ENCODE measurements around the gene FGGY. TPM values are rescaled to one million over a fixed set of nuclear protein-coding genes. Genes with fewer than 3 reads are reported as not detected.

FGGY gene
- total and polyA plus RNA-seq, 2 donors (not counting 3 experiments of a cell fraction or from before 2014, with no cell fraction given) = 5.6 to 6.4 TPM

- Histone ChIP-seq H3K9me1 (replicated peaks; ENCODE audit: control insufficient read depth, extremely low read depth, insufficient read depth, low read length) (no peaks in the 10 kb centered on the region), H4K20me1 (replicated peaks; ENCODE audit: control insufficient read depth, extremely low read depth, insufficient read depth, low read length) (no peaks in the 10 kb centered on the region), H3K9ac (replicated peaks; ENCODE audit: extremely low read depth, insufficient read depth, low read length) (no peak overlapping the region), H3K36me3 (ENCODE audit: control insufficient read depth in 2 of 2, extremely low read depth in 1 of 2, insufficient read depth in 2 of 2, low read length in 2 of 2) (no peaks in the 10 kb centered on the region), H3K4me2 (ENCODE audit: insufficient read depth, low read length) (no peak overlapping the region), H3K4me1 (ENCODE audit: control insufficient read depth, extremely low read depth, insufficient read depth, low read length) (peaks cover 12% of the 10 kb centered on the region), H3K27me3 (ENCODE audit: control insufficient read depth in 2 of 2, insufficient read depth in 2 of 2, low read length in 2 of 2) (no peaks in the 10 kb centered on the region), H3K4me3 (replicated peaks in 1 of 3; ENCODE audit: insufficient read depth in 1 of 3, low read depth in 1 of 3, low read length in 3 of 3) (no peak overlapping the region), H2AFZ (ENCODE audit: low read depth, low read length) (peak overlapping the region; percentile 3), H3K27ac (ENCODE audit: insufficient read depth, low read depth, low read length) (no peak overlapping the region), H3K79me2 (ENCODE audit: control insufficient read depth, insufficient read depth, low read length) (no peaks in the 10 kb centered on the region), H3K9me3 (replicated peaks; ENCODE audit: control insufficient read depth, insufficient read depth, low read length) (no peaks in the 10 kb centered on the region)
- ChIA-PET POLR2A (interaction anchor here (0.6 kb wide), 1 partner anchor 40 kb away, joined by 3 read pairs; no protein-coding TSS in a partner anchor), CTCF (interaction anchor here (1.2 to 2.3 kb wide), 2 partner anchors 14 to 56 kb away, joined by 3 to 16 read pairs; no protein-coding TSS in a partner anchor)
- DNase-seq (ENCODE audit: low read depth, low spot score) (peak; percentile 63), FAIRE-seq (peak; percentile 75)
- TF ChIP-seq MAX (IDR thresholded peaks at IDR 0.05; ENCODE audit: insufficient read depth, insufficient read length) = no peak
- TF ChIP-seq FOS (IDR thresholded peaks at IDR 0.05; ENCODE audit: borderline replicate concordance, insufficient read depth, low read length) = peak; percentile 56
- intact Hi-C loops (cut with micrococcal nuclease) = no loop called here
- BruUV-seq (replicated peaks) = no TSS peak
- dilution Hi-C loops (cut with MboI; ENCODE audit: extremely low pct_ligation_motif_present, low sequenced_read_pairs) = no loop called here
Observed at GRCh38 chr1:59703226-59703917, 406.5 kb downstream of the FGGY start.

- no peaks in the 10 kb centered on the region for H3K9me1 ChIP-seq (replicated peaks; ENCODE audit: control insufficient read depth, extremely low read depth, insufficient read depth, low read length)
- no peak for FAIRE-seq
- no peaks in the 10 kb centered on the region for H3K36me3 ChIP-seq (ENCODE audit: control insufficient read depth in 2 of 2, extremely low read depth in 1 of 2, insufficient read depth in 2 of 2, low read length in 2 of 2)
- H4K20me1 ChIP-seq (replicated peaks; ENCODE audit: control insufficient read depth, extremely low read depth, insufficient read depth, low read length) = no peaks in the 10 kb centered on the region
- no peak overlapping the region for H3K27ac ChIP-seq (ENCODE audit: insufficient read depth, low read depth, low read length)
- peaks cover 12% of the 10 kb centered on the region for H3K4me1 ChIP-seq (ENCODE audit: control insufficient read depth, extremely low read depth, insufficient read depth, low read length)
- intact Hi-C loops (cut with micrococcal nuclease) = no loop called here
- no peak overlapping the region for H3K9ac ChIP-seq (replicated peaks; ENCODE audit: extremely low read depth, insufficient read depth, low read length)
- CTCF ChIA-PET = interaction anchor here (2.3 kb wide), 1 partner anchor 55 kb away, joined by 16 read pairs; no protein-coding TSS in a partner anchor
- no peaks in the 10 kb centered on the region for H3K9me3 ChIP-seq (replicated peaks; ENCODE audit: control insufficient read depth, insufficient read depth, low read length)
- no peak overlapping the region for H3K4me3 ChIP-seq (replicated peaks in 1 of 3; ENCODE audit: insufficient read depth in 1 of 3, low read depth in 1 of 3, low read length in 3 of 3)
- no peaks in the 10 kb centered on the region for H3K27me3 ChIP-seq (ENCODE audit: control insufficient read depth in 2 of 2, insufficient read depth in 2 of 2, low read length in 2 of 2)
- no peak for TF ChIP-seq EZH2 (IDR thresholded peaks at IDR 0.05; ENCODE audit: borderline replicate concordance, low read depth, low read length, severe bottlenecking)
- no peak for TF ChIP-seq MYC (IDR thresholded peaks at IDR 0.05; ENCODE audit: low read depth, low read length)
- POLR2A ChIA-PET = interaction anchor here (0.6 kb wide), 1 partner anchor 40 kb away, joined by 3 read pairs; no protein-coding TSS in a partner anchor
- H3K4me2 ChIP-seq (ENCODE audit: insufficient read depth, low read length) = no peak overlapping the region
- H2AFZ ChIP-seq (ENCODE audit: low read depth, low read length) = no peak overlapping the region
- dilution Hi-C loops (cut with MboI; ENCODE audit: extremely low pct_ligation_motif_present, low sequenced_read_pairs) = no loop called here
- BruUV-seq (replicated peaks) = no TSS peak
- DNase-seq (ENCODE audit: low read depth, low spot score) = no peak
- H3K79me2 ChIP-seq (ENCODE audit: control insufficient read depth, insufficient read depth, low read length) = no peaks in the 10 kb centered on the region
Observed at GRCh38 chr1:59703918-59704378, 407.1 kb downstream of the FGGY start.

Data from endothelial cell of umbilical vein (primary cell).